Right lobe of liver (tissue), 6 donors: ENCODE measurements around the gene SYNM. TPM values are rescaled to one million over a fixed set of nuclear protein-coding genes. Genes with fewer than 3 reads are reported as not detected.

Experiments used
- ATAC-seq, 4 donors: fragments of 200-7000 bp; cut with Tn5 transposase; one replicate each; pipeline ENCODE4 v1.9.1; 2020; ENCODE audit warnings: mild to moderate bottlenecking in 4 of 4, moderate library complexity in 4 of 4
- DNase-seq, 3 donors: peaks; one replicate each; pipeline ENCODE4 v3.0.0-alpha.2; 2020
- H3K27ac ChIP-seq, 3 donors: fragments of 200-600 bp; one replicate each; pipeline ENCODE4 v1.8.0; 2022
- H3K27me3 ChIP-seq, 2 donors: fragments of 200-600 bp; one replicate each; pipeline ENCODE4 v1.8.0; 2022
- H3K36me3 ChIP-seq, 4 donors: fragments of 200-600 bp; sonication (generic) in 1 of 4; one replicate each; pipeline versions ENCODE4 v1.5.1 to v1.8.0; 2017 to 2022; ENCODE audit warnings: control low read depth in 1 of 4
- H3K4me1 ChIP-seq, 4 donors: fragments of 200-600 bp; sonication (generic) in 1 of 4; one replicate each; pipeline versions ENCODE4 v1.5.1 to v1.8.0; 2017 to 2022; ENCODE audit warnings: control low read depth in 1 of 4
- H3K4me3 ChIP-seq, 3 donors: fragments of 200-600 bp; one replicate each; pipeline ENCODE4 v1.8.0; 2022
- H3K9me3 ChIP-seq, 4 donors: fragments of 200-600 bp; sonication (generic) in 1 of 4; one replicate each; pipeline versions ENCODE4 v1.5.1 to v1.8.0; 2017 to 2022; ENCODE audit warnings: control low read depth in 1 of 4
- POLR2A ChIP-seq: fragments of 450-650 bp; IDR thresholded peaks from one replicate; pipeline ENCODE4 v1.6.1; 2017; ENCODE audit warnings: antibody characterized with exemption, mild to moderate bottlenecking
- WGBS: methylation state at CpG from one replicate; pipeline ENCODE4 v1.1.6; 2018; ENCODE audit warnings: low coverage, low lambda C conversion rate; ENCODE audit not compliant: insufficient coverage; ENCODE audit errors: missing lambda C conversion rate; 5-methylcytosine and 5-hydroxymethylcytosine counted together
- intact Hi-C, 2 donors: fragments of 100-400 bp; cut with DNase I; formaldehyde crosslinking; loops; one replicate each; pipeline versions ENCODE4 v1.11.2 to v1.14.1; 2022
- total RNA-seq, 6 experiments: library from RNA; depleted of rRNA in 2 of 6; stranded (reverse); fragments of >200 nt in 2 of 6; fragmentation: NEBNext Ultra II Directional in 3 of 6; extraction: Animal tissue kit (Norgen Biotek cat#: 25700) in 3 of 6; gene quantifications; one replicate each; pipeline versions ENCODE4 v1.1.0 to v1.2.4, GENCODE V29; 2016 to 2023
- TF ChIP-seq, protein P1 (sequence below), 4 donors: fragments of 200-600 bp in 3 of 4; fragments of 450-650 bp in 1 of 4; IDR thresholded peaks; one replicate each; pipeline versions ENCODE4 v1.5.1 to v1.8.0; 2016 to 2022; ENCODE audit warnings: antibody characterized with exemption in 4 of 4, mild to moderate bottlenecking in 2 of 4
- donor health status: DM: no; HTN: yes; CAD: no.
- donor health status: DM: no; HTN: no; CAD: no.
- donor health status: DM: no; HTN: no; CAD: no.
- donor health status: DM: no; HTN: yes; CAD: no.
- donor health status: DM: no; HTN: yes; CAD: no.

Gene SYNM
- total RNA-seq, 6 experiments from 2014 or later, result 1.6 to 3.5 (median 2.9) TPM

DNA sequence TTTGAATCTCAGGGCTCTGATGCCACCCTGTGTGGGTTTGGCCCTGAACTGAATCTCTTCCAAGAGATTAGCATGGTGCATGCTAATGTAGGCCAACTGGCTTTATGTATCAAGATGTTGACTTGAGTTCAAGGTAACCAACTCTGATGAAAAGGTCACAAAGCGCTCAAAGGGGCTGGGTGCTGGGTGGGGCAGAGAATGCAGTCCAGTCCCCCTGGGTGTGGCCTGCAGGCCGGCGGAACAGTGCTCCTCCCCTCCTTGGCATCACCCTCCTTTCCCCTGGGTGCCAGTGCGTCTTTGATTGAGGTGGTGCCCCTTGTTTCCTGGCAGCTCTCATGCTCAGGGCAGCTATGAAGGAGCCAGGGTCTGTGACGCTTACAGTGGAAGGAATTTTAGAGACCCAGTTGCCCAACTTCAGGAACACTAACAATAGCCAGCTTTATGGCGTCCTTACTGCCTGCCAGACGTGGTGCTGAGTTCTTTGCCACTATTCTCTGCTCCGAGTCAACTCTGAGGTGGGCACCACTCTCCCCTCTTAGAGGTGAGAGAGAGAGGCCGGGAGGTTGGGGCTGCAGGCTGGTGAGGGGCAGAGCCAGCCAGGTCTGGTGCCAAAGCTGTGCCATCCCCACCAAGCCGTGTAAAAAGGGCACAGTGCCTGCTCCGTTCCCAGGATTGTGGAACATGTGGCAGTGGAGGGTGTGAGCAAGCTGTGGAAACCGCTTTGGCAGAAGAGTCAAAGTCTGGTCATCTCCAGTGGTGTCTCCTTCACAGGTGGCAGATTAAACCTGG lies 9.8 kb downstream of the SYNM start:
- 94% methylated on average over 4 of the region's 12 CpGs for WGBS
- DNase-seq (no peak), ATAC-seq (no peak)
- H3K36me3 ChIP-seq, result no peaks in the 10 kb centered on the region
- no peaks in the 10 kb centered on the region for H3K4me1 ChIP-seq
- no peak overlapping the region for H3K4me3 ChIP-seq
- H3K9me3 ChIP-seq, result no peaks in the 10 kb centered on the region
- intact Hi-C loops, result no loop called here
- no peak overlapping the region for H3K27ac ChIP-seq
- TF ChIP-seq, protein P1, sequence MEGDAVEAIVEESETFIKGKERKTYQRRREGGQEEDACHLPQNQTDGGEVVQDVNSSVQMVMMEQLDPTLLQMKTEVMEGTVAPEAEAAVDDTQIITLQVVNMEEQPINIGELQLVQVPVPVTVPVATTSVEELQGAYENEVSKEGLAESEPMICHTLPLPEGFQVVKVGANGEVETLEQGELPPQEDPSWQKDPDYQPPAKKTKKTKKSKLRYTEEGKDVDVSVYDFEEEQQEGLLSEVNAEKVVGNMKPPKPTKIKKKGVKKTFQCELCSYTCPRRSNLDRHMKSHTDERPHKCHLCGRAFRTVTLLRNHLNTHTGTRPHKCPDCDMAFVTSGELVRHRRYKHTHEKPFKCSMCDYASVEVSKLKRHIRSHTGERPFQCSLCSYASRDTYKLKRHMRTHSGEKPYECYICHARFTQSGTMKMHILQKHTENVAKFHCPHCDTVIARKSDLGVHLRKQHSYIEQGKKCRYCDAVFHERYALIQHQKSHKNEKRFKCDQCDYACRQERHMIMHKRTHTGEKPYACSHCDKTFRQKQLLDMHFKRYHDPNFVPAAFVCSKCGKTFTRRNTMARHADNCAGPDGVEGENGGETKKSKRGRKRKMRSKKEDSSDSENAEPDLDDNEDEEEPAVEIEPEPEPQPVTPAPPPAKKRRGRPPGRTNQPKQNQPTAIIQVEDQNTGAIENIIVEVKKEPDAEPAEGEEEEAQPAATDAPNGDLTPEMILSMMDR (IDR thresholded peaks at IDR 0.05), result no peak
- no peak for TF ChIP-seq POLR2A
- no peaks in the 10 kb centered on the region for H3K27me3 ChIP-seq

GRCh38 chr15:99115300-99116215 lies 10.7 kb downstream of the SYNM start:
- DNase-seq (no peak), ATAC-seq (no peak)
- TF ChIP-seq POLR2A, result no peak
- TF ChIP-seq, protein P1 (IDR thresholded peaks at IDR 0.05), result no peak
- no peaks in the 10 kb centered on the region for H3K36me3 ChIP-seq
- H3K9me3 ChIP-seq, result no peaks in the 10 kb centered on the region
- no peaks in the 10 kb centered on the region for H3K27me3 ChIP-seq
- 90% methylated on average over 8 of the region's 11 CpGs for WGBS
- intact Hi-C loops, result no loop called here
- no peaks in the 10 kb centered on the region for H3K4me1 ChIP-seq
- H3K4me3 ChIP-seq, result no peak overlapping the region
- H3K27ac ChIP-seq, result no peak overlapping the region

DNA sequence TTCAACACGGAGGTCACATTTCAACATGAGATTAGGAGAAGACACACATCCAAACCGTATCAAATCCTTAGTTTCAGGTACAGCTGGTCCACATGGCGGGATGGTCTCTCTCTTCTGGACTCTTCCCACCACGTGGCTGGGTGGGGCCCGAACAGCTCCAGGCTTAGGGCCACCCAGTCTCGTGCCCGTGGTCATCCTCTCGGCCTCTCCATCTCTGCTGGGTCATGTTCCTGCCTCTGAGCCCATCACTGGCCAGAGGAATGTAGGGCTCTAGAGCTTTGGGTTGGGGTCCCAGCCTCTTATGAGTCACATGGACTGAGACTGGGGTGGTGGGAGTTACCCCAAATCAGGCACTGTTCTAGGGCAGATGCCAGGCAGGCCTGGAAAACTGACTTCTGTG lies 12.2 kb downstream of the SYNM start:
- Histone ChIP-seq H3K4me3 (no peak overlapping the region), H3K4me1 (no peaks in the 10 kb centered on the region), H3K27me3 (no peaks in the 10 kb centered on the region), H3K27ac (no peak overlapping the region), H3K9me3 (no peaks in the 10 kb centered on the region), H3K36me3 (no peaks in the 10 kb centered on the region)
- intact Hi-C loops, result no loop called here
- no peak for ATAC-seq
- DNase-seq, result no peak
- TF ChIP-seq POLR2A, result no peak
- TF ChIP-seq, protein P1 (IDR thresholded peaks at IDR 0.05), result no peak
- 93% methylated on average over 6 of the region's 8 CpGs for WGBS

GRCh38 chr15:99117563-99118257 lies 12.8 kb downstream of the SYNM start:
- TF ChIP-seq, protein P1 (IDR thresholded peaks at IDR 0.05), result no peak
- TF ChIP-seq POLR2A, result no peak
- Histone ChIP-seq H3K27ac (no peak overlapping the region), H3K36me3 (no peaks in the 10 kb centered on the region), H3K9me3 (no peaks in the 10 kb centered on the region), H3K4me3 (no peak overlapping the region), H3K4me1 (no peaks in the 10 kb centered on the region), H3K27me3 (no peaks in the 10 kb centered on the region)
- WGBS, result 100% methylated on average over 10 of the region's 20 CpGs
- DNase-seq (no peak), ATAC-seq (no peak)
- intact Hi-C loops, result no loop called here
